HG03025 (cell line): Measurements from ENCODE around the gene ARHGEF17.

Experiments used
- ATAC-seq: cut with Tn5 transposase; IDR thresholded peaks from one replicate; pipeline ENCODE4 v1.9.1; 2021; ENCODE audit warnings: mild to moderate bottlenecking, moderate library complexity; ENCODE audit not compliant: unreplicated experiment, low FRiP score

The ARHGEF17 gene

GRCh38 chr11:73291196-73291595, 16.9 kb upstream of the ARHGEF17 start:
- ATAC-seq, result no peak

GRCh38 chr11:73291781-73292524, 16.1 kb upstream of the ARHGEF17 start:
- no peak for ATAC-seq

- ATAC-seq, result no peak
These were observed 15.6 kb upstream of the ARHGEF17 start for GRCh38 chr11:73292525-73292894.

- no peak for ATAC-seq
These were observed 14.6 kb upstream of the ARHGEF17 start for GRCh38 chr11:73293356-73293936.

GRCh38 chr11:73294604-73295003, 13.5 kb upstream of the ARHGEF17 start:
- no peak for ATAC-seq

- no peak for ATAC-seq
These were observed 12.7 kb upstream of the ARHGEF17 start for GRCh38 chr11:73295241-73295995.

GRCh38 chr11:73295996-73296318, 12.1 kb upstream of the ARHGEF17 start:
- no peak for ATAC-seq

GRCh38 chr11:73296501-73297230, 11.4 kb upstream of the ARHGEF17 start:
- ATAC-seq, result no peak

- ATAC-seq, result no peak
These were observed 10.9 kb upstream of the ARHGEF17 start for GRCh38 chr11:73297231-73297590.

GRCh38 chr11:73297702-73298101, 10.4 kb upstream of the ARHGEF17 start:
- ATAC-seq, result no peak

- ATAC-seq, result no peak
These were observed 9.8 kb upstream of the ARHGEF17 start for GRCh38 chr11:73298233-73298632.

- ATAC-seq, result no peak
These were observed 8.3 kb upstream of the ARHGEF17 start for GRCh38 chr11:73299751-73300150.

GRCh38 chr11:73306069-73306841, 1.8 kb upstream of the ARHGEF17 start:
- ATAC-seq, result no peak

- ATAC-seq, result no peak
These were observed 1.1 kb upstream of the ARHGEF17 start for GRCh38 chr11:73306977-73307322.

GRCh38 chr11:73307323-73308002, 613 bp upstream of the ARHGEF17 start:
- ATAC-seq, result peak; percentile 60

GRCh38 chr11:73308961-73309919, 1.2 kb downstream of the ARHGEF17 start:
- no peak for ATAC-seq

GRCh38 chr11:73310076-73310475, 2.0 kb downstream of the ARHGEF17 start:
- no peak for ATAC-seq

GRCh38 chr11:73310661-73311393, 2.8 kb downstream of the ARHGEF17 start:
- no peak for ATAC-seq
